ENCODE results near the gene NOX4.

The NOX4 gene

DNA sequence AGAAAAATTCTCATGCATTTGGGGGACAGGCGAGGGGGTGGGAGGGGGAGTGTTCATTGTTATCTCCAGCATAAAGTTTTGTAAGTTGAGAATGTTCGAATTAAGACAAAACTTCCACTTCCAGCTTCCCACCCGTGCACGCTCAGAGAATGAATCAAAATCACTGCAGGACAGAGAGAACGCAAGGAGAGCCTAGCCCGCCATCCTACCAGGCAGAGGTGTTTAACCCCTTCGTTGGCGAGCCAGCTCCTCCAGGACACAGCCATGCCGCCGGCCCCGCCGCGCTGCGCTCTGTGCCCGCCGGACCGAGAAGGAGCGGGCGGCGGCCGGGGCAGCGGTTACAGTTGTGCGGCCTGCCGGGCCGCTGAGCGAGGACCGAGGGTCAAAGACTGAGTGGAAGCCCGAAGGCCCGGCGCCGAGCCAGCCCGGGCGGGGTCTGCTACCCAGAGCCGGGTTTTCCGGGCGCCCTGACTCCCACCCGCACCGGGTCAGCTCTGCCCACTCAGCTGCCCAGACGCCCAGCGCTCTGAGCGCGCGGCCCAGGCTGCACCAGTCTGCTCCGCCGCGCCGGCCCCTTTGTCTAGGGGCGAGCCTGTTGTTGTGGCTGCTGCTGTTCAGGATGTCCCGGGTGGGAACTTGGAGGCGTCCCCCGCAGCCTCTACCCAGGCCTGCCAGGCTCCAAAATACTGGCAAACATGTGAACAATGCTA is at the start of gene NOX4:
NOX4 (minus strand) TSS at position 395 of the 710 bp plus-strand sequence; CDS start at position 266, 129 bp downstream.
- no peak for DNase-seq

DNA sequence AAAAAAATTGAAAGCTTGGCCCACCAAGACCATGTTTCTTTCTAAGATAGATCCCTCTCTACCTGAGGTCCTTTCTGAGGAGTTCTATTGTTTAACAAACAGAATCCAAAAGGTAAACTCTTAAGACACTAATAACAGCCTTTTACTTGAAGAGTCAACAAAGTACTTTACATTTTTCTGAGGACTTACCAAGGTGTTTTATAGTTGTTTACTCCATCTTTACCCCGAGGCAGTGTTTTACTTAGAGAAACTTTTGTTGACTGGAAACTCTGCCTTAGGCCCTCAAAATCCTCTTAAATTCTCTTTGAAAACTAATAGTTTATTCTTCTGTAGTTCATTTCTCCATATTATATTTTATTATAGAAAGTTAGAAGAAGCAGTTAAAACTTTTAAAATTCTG is 49.7 kb upstream of the NOX4 start:
- DNase-seq = no peak

DNA sequence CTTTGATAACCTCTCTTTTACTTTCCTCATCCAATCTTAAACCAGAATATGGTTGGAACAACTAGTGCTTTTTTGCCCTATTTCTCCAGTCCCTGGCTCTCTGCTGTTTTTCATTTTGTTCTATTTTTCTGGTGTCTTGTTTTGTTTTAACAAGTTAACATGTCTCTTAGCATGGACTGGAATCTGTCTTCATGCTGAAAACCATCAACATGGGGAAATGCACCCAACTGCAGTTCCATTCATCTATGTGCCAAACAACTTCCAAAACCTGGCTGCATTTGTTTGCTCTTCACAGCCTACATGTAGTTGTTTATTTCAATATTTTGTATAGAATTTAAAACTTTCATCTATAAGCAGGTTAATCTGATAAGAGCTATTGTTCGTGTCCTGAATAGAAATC is 46.8 kb upstream of the NOX4 start:
- no peak for DNase-seq

- DNase-seq = no peak
Observed at GRCh38 chr11:89536926-89537325, 45.8 kb upstream of the NOX4 start.

GRCh38 chr11:89535221-89535620 is 44.0 kb upstream of the NOX4 start:
- no peak for DNase-seq

DNA sequence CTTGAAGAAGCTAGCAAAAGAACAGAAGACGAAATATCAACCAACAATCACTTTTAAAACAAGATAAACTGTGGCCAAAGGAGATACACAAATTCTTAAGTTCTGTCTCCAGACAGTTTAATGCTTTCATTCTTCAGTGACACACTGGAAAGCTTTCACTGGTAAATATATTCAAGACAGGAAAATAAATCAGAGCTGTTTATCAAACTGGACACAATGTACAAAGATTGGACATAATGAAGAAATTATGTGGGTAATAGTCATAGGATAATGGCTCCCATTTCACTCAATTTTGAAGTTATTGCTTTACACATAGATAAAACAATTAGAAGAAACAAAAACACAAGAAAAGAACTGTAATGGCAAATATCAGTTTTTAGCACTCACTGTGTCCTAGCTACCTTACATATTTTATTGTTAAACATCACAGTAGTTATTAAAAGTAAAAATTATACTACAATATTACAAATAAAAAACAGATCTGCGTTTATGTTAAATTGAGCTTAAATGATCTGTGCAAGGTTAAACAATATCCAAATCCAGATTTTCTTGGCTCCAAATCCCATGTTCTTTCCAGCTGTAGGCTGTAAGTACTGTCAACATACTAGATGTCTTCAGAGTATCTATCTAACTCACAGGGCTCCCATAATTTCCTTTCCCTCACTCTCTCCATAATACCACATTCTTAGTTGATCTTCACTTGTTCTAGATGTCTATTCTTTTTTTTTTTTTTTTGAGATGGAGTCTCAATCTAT is 38.6 kb upstream of the NOX4 start:
- DNase-seq = no peak

GRCh38 chr11:89521792-89522191 is 30.6 kb upstream of the NOX4 start:
- DNase-seq = no peak

DNA sequence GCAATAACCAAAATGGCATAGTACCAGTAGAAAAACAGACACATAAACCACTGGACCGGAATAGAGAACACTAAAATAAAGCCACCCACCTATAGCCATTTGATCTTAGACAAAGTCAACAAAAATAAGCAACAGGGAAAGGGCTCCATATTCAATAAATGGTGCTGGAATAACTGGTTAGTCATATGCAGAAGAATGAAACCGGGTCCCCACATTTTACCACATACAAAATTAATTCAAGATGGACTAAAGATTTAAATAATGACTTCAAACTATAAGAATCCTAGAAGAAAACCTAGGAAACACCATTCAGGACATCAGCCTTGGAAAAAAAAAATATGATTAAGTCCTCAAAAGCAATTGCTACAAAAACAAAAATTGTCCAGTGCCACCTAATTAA is 30.1 kb upstream of the NOX4 start:
- no peak for DNase-seq

GRCh38 chr11:89516496-89516895 is 25.3 kb upstream of the NOX4 start:
- DNase-seq = no peak

GRCh38 chr11:89508544-89508943 is 17.4 kb upstream of the NOX4 start:
- no peak for DNase-seq

GRCh38 chr11:89504270-89504669 is 13.1 kb upstream of the NOX4 start:
- no peak for DNase-seq

GRCh38 chr11:89503422-89503821 is 12.2 kb upstream of the NOX4 start:
- DNase-seq = no peak

GRCh38 chr11:89502301-89502700 is 11.1 kb upstream of the NOX4 start:
- no peak for DNase-seq

- no peak for DNase-seq
Observed at GRCh38 chr11:89500336-89500735, 9.2 kb upstream of the NOX4 start.

GRCh38 chr11:89498845-89499448 is 7.8 kb upstream of the NOX4 start:
- no peak for DNase-seq

DNA sequence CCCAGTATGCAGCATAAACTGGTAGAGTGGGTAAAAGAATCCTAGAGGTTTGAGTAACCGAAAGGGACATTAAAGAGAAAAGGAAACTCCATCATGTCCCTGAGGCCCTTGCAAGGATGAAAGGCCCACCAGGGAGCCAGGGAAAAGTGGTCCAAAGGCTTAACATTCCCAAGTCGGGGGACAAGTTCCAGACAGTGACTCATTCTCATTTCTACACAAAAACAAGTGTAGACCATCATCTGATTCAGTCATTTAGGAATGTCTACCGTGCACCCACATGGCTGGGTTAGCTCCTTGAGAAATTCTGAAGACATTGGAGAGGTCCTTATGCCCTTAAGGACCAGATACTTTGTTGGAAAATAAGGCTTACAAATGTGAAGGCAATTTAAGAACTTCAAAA is 4.8 kb upstream of the NOX4 start:
- DNase-seq = no peak

- DNase-seq = no peak
Observed at GRCh38 chr11:89493431-89493830, 2.3 kb upstream of the NOX4 start.

GRCh38 chr11:89490602-89490980 is 584 bp downstream of the NOX4 start:
- no peak for DNase-seq

- DNase-seq = no peak
Observed at GRCh38 chr11:89489930-89490329, 1.2 kb downstream of the NOX4 start.

GRCh38 chr11:89487016-89487415 is 4.2 kb downstream of the NOX4 start:
- DNase-seq = no peak

GRCh38 chr11:89484896-89485295 is 6.3 kb downstream of the NOX4 start:
- DNase-seq = no peak

DNA sequence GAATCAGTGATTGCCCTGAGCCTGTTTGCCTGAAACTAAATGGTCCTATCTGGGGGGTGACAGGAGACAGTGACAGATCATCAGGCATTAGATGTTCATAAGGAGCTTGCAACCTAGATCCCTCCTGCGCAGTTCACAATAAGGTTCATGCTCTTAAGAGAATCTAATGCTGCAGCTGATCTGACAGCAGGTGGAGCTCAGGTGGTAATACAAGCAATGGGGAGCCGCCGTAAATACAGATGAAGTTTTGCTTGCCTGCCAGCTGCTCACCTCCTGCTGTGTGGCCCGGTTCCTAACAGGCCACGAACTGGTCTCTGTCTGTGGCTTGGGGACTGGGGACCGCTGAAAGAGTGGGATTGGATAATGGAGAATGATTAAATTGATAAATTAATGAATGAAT is 14.0 kb downstream of the NOX4 start:
- no peak for DNase-seq

GRCh38 chr11:89463266-89463780 is 27.9 kb downstream of the NOX4 start:
- DNase-seq = no peak

GRCh38 chr11:89458716-89459115 is 32.5 kb downstream of the NOX4 start:
- no peak for DNase-seq

Measured in NCI-H187 (cell line).